ENCODE data around the gene PITPNM3. TPM values are rescaled to one million over a fixed set of nuclear protein-coding genes. Genes with fewer than 3 reads are reported as not detected.
A peak's percentile ranks its signal among the peaks of the same experiment; 100 is the strongest.

Gene PITPNM3
- polyA plus RNA-seq, 1 donor from 2014 or later: not detected

GRCh38 chr17:6470751-6471521 lies 85.4 kb downstream of the PITPNM3 start:
- peaks cover 5% of the 10 kb centered on the region for H3K36me3 Mint-ChIP-seq
- H3K27me3 Mint-ChIP-seq: peaks cover 4% of the 10 kb centered on the region
- H3K9me3 Mint-ChIP-seq: peaks cover 0 to 2% (median 0%) of the 10 kb centered on the region in 3 donors
- peaks cover 0 to 2% (median 2%) of the 10 kb centered on the region in 3 donors for H3K4me1 Mint-ChIP-seq
- no peak overlapping the region for H3K4me3 Mint-ChIP-seq
- no peak overlapping the region for H3K27ac Mint-ChIP-seq

- peaks cover 0 to 2% (median 2%) of the 10 kb centered on the region in 3 donors for H3K4me1 Mint-ChIP-seq
- peaks cover 0 to 2% (median 0%) of the 10 kb centered on the region in 3 donors for H3K9me3 Mint-ChIP-seq
- H3K27me3 Mint-ChIP-seq: peaks cover 8% of the 10 kb centered on the region
- H3K27ac Mint-ChIP-seq: no peak overlapping the region
- H3K36me3 Mint-ChIP-seq: peaks cover 5% of the 10 kb centered on the region
- H3K4me3 Mint-ChIP-seq: no peak overlapping the region
These were observed 86.1 kb downstream of the PITPNM3 start for GRCh38 chr17:6470146-6470718.

GRCh38 chr17:6468051-6468790 lies 88.1 kb downstream of the PITPNM3 start:
- Mint-ChIP-seq H3K36me3 (peaks cover 5% of the 10 kb centered on the region), H3K4me3 (no peak overlapping the region), H3K27me3 (peaks cover 8% of the 10 kb centered on the region), H3K9me3 (peaks cover 0 to 2% (median 0%) of the 10 kb centered on the region in 3 donors), H3K4me1 (peaks cover 0 to 2% (median 2%) of the 10 kb centered on the region in 3 donors), H3K27ac (no peak overlapping the region)

GRCh38 chr17:6467567-6467966 lies 88.8 kb downstream of the PITPNM3 start:
- Mint-ChIP-seq H3K9me3 (peaks cover 0 to 2% (median 0%) of the 10 kb centered on the region in 3 donors), H3K27ac (no peak overlapping the region), H3K36me3 (peaks cover 5% of the 10 kb centered on the region), H3K4me3 (no peak overlapping the region), H3K27me3 (peaks cover 9% of the 10 kb centered on the region), H3K4me1 (no peaks in the 10 kb centered on the region)

GRCh38 chr17:6465206-6466003 lies 91.0 kb downstream of the PITPNM3 start:
- H3K4me3 Mint-ChIP-seq: no peak overlapping the region
- peaks cover 10% of the 10 kb centered on the region for H3K27me3 Mint-ChIP-seq
- peaks cover 0 to 3% (median 0%) of the 10 kb centered on the region in 3 donors for H3K4me1 Mint-ChIP-seq
- peak overlapping the region in 1 of 3 donors; percentile 52 for H3K27ac Mint-ChIP-seq
- peaks cover 5% of the 10 kb centered on the region for H3K36me3 Mint-ChIP-seq
- H3K9me3 Mint-ChIP-seq: peaks cover 0 to 2% (median 0%) of the 10 kb centered on the region in 3 donors

- H3K27ac Mint-ChIP-seq: no peak overlapping the region
- peaks cover 0 to 2% (median 0%) of the 10 kb centered on the region in 3 donors for H3K9me3 Mint-ChIP-seq
- peaks cover 2% of the 10 kb centered on the region for H3K36me3 Mint-ChIP-seq
These were observed 91.8 kb downstream of the PITPNM3 start for GRCh38 chr17:6464446-6465041.

GRCh38 chr17:6463616-6464445 lies 92.5 kb downstream of the PITPNM3 start:
- no peak overlapping the region for H3K4me3 Mint-ChIP-seq
- H3K9me3 Mint-ChIP-seq: peaks cover 0 to 2% (median 0%) of the 10 kb centered on the region in 3 donors
- H3K36me3 Mint-ChIP-seq: peaks cover 2% of the 10 kb centered on the region
- no peak overlapping the region for H3K27ac Mint-ChIP-seq
- peaks cover 12% of the 10 kb centered on the region for H3K27me3 Mint-ChIP-seq
- peaks cover 0 to 3% (median 0%) of the 10 kb centered on the region in 3 donors for H3K4me1 Mint-ChIP-seq

More at GRCh38 chr17:6464446-6465041, 91.8 kb downstream of the PITPNM3 start:
- H3K4me3 Mint-ChIP-seq: no peak overlapping the region
- peaks cover 0 to 3% (median 0%) of the 10 kb centered on the region in 3 donors for H3K4me1 Mint-ChIP-seq
- peaks cover 12% of the 10 kb centered on the region for H3K27me3 Mint-ChIP-seq

GRCh38 chr17:6462692-6463091 lies 93.7 kb downstream of the PITPNM3 start:
- peaks cover 1% of the 10 kb centered on the region for H3K36me3 Mint-ChIP-seq
- H3K4me1 Mint-ChIP-seq: peaks cover 0 to 3% (median 0%) of the 10 kb centered on the region in 3 donors
- peaks cover 0 to 2% (median 0%) of the 10 kb centered on the region in 3 donors for H3K9me3 Mint-ChIP-seq
- peaks cover 12% of the 10 kb centered on the region for H3K27me3 Mint-ChIP-seq
- H3K4me3 Mint-ChIP-seq: no peak overlapping the region
- H3K27ac Mint-ChIP-seq: no peak overlapping the region

- Mint-ChIP-seq H3K36me3 (no peaks in the 10 kb centered on the region), H3K4me1 (peaks cover 0 to 7% (median 0%) of the 10 kb centered on the region in 3 donors), H3K4me3 (no peak overlapping the region), H3K27me3 (peaks cover 12% of the 10 kb centered on the region), H3K9me3 (peaks cover 0 to 2% (median 0%) of the 10 kb centered on the region in 3 donors), H3K27ac (no peak overlapping the region)
These were observed 94.4 kb downstream of the PITPNM3 start for GRCh38 chr17:6461792-6462524.

- Mint-ChIP-seq H3K27ac (no peak overlapping the region), H3K9me3 (no peaks in the 10 kb centered on the region), H3K4me1 (peaks cover 0 to 7% (median 6%) of the 10 kb centered on the region in 3 donors), H3K4me3 (no peak overlapping the region), H3K36me3 (no peaks in the 10 kb centered on the region), H3K27me3 (peaks cover 8% of the 10 kb centered on the region)
These were observed 95.1 kb downstream of the PITPNM3 start for GRCh38 chr17:6461246-6461645.

GRCh38 chr17:6460531-6461161 lies 95.7 kb downstream of the PITPNM3 start:
- H3K27ac Mint-ChIP-seq: peak overlapping the region in 1 of 3 donors; percentile 19
- H3K4me3 Mint-ChIP-seq: no peak overlapping the region
- no peaks in the 10 kb centered on the region for H3K36me3 Mint-ChIP-seq
- peaks cover 0 to 7% (median 6%) of the 10 kb centered on the region in 3 donors for H3K4me1 Mint-ChIP-seq
- no peaks in the 10 kb centered on the region for H3K9me3 Mint-ChIP-seq
- peaks cover 10% of the 10 kb centered on the region for H3K27me3 Mint-ChIP-seq

- Mint-ChIP-seq H3K27ac (no peak overlapping the region), H3K36me3 (no peaks in the 10 kb centered on the region), H3K4me1 (peaks cover 4 to 7% (median 7%) of the 10 kb centered on the region in 3 donors), H3K9me3 (no peaks in the 10 kb centered on the region), H3K27me3 (peaks cover 7% of the 10 kb centered on the region), H3K4me3 (no peak overlapping the region)
These were observed 97.8 kb downstream of the PITPNM3 start for GRCh38 chr17:6458460-6458950.

Measured in IgD-negative memory B cell (primary cell).